Transverse colon (tissue), 4 donors: ENCODE measurements around the gene PDE7B.

Source experiments
- CTCF ChIP-seq, 5 experiments: fragments of 200-600 bp in 3 of 5; fragments of 450-650 bp in 2 of 5; sonication (generic) in 3 of 5; IDR thresholded peaks; 1 replicate in 2 of 5; 2 replicates in 3 of 5; pipeline ENCODE4 v1.5.1; 2016 to 2017; ENCODE audit warnings: antibody characterized with exemption in 5 of 5, inconsistent platforms in 3 of 5, mild to moderate bottlenecking in 2 of 5, moderate library complexity in 1 of 5
- POLR2A ChIP-seq: fragments of 450-650 bp; IDR thresholded peaks from one replicate; pipeline ENCODE4 v1.6.1; 2016; ENCODE audit warnings: antibody characterized with exemption, mild to moderate bottlenecking, moderate library complexity
- POLR2AphosphoS5 ChIP-seq, 3 donors: sonication (generic); formaldehyde crosslinking; IDR thresholded peaks; one replicate each; pipeline ENCODE4 v1.6.1; 2016; ENCODE audit warnings: antibody characterized with exemption in 3 of 3

DNA sequence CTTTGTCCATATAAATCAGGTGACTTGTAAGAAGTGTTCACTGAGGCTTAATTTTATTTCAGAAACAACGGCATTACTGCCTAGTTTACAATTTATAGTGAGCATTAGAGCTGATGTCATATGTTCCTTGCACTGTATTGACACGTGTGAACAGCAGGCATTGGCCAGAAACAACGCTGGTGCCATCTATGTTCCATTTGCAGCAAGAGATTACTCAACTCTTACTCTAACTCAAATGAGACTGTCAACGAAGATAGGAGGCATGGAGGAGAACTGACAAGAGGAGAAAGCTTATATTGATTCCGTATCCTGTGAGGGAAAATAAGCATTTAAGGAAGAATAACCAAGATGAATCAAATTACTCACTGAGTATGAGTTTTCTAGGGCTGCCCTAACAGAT lies 350.2 kb downstream of the PDE7B start:
- no peak for TF ChIP-seq CTCF (IDR thresholded peaks at IDR 0.05)
- no peak for TF ChIP-seq POLR2AphosphoS5 (IDR thresholded peaks at IDR 0.05)
- no peak for TF ChIP-seq POLR2A
